ENCODE data around the gene FERMT3. TPM values are rescaled to one million over a fixed set of nuclear protein-coding genes. Genes with fewer than 3 reads are reported as not detected.
A peak's percentile ranks its signal among the peaks of the same experiment; 100 is the strongest.

The FERMT3 gene
- total RNA-seq, 1 experiment from 2014 or later: 4.3 TPM

DNA sequence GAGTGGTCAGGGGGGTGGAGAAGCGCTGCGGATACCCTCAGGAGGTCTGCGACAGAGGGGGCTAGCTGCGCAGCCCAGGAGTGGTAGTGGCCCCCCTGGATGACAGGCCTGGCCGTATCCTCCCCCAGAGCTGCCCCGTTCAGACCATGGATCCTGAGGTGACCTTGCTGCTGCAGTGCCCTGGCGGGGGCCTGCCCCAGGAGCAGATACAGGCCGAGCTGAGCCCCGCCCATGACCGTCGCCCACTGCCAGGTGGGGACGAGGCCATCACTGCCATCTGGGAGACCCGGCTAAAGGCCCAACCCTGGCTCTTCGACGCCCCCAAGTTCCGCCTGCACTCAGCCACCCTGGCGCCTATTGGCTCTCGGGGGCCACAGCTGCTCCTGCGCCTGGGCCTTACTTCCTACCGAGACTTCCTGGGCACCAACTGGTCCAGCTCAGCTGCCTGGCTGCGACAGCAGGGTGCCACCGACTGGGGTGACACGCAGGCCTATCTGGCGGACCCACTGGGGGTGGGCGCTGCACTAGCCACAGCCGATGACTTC lies 20.1 kb downstream of the FERMT3 start:
- Histone ChIP-seq H3K9me3 (no peaks in the 10 kb centered on the region), H3K27me3 (replicated peaks; ENCODE audit: control insufficient read depth, insufficient read depth, low read length) (no peaks in the 10 kb centered on the region), H3K4me1 (peaks cover 29% of the 10 kb centered on the region), H3K4me3 (ENCODE audit: low read depth, low read length) (peak overlapping the region; percentile 99), H3K36me3 (ENCODE audit: control insufficient read depth, insufficient read depth, low read length) (no peaks in the 10 kb centered on the region)
- H3K9me3 Mint-ChIP-seq (ENCODE audit: unreplicated experiment): no peaks in the 10 kb centered on the region
- peak overlapping the region; percentile 81 for H3K4me3 Mint-ChIP-seq (ENCODE audit: unreplicated experiment)
- DNase-seq: peak; percentile 42 to 48
- H3K27ac Mint-ChIP-seq (ENCODE audit: unreplicated experiment): peak overlapping the region; percentile 39
- intact Hi-C loops (cut with micrococcal nuclease; ENCODE audit: unreplicated experiment): no loop called here
- H3K4me1 Mint-ChIP-seq (ENCODE audit: low read depth, unreplicated experiment): no peaks in the 10 kb centered on the region
- POLR2A ChIA-PET: interaction anchor here (1.0 to 1.3 kb wide), 3 partner anchors 15 to 78 kb away, joined by 4 to 11 read pairs (median 7); partner anchors contain the start of genes FKBP2 and STIP1
- no peaks in the 10 kb centered on the region for H3K27me3 Mint-ChIP-seq (ENCODE audit: insufficient read depth, unreplicated experiment)
- H3K36me3 Mint-ChIP-seq (ENCODE audit: insufficient read depth, unreplicated experiment): peaks cover 23% of the 10 kb centered on the region
- TSS peak; percentile 50 for BruUV-seq (replicated peaks)
- TF ChIP-seq CTCF (IDR thresholded peaks at IDR 0.05; ENCODE audit: insufficient read depth in 1 of 2, low read depth in 1 of 2, low read length in 1 of 2, severe bottlenecking in 1 of 2, unreplicated experiment in 1 of 2): no peak
- CTCF ChIA-PET: interaction anchor here (0.6 to 1.5 kb wide), 5 partner anchors 22 to 365 kb away, joined by 3 to 7 read pairs (median 5); partner anchors contain the start of gene ESRRA

GRCh38 chr11:64227405-64227956 lies 21.0 kb downstream of the FERMT3 start:
- H3K27me3 Mint-ChIP-seq (ENCODE audit: insufficient read depth, unreplicated experiment): no peaks in the 10 kb centered on the region
- peaks cover 23% of the 10 kb centered on the region for H3K36me3 Mint-ChIP-seq (ENCODE audit: insufficient read depth, unreplicated experiment)
- Histone ChIP-seq H3K4me1 (peaks cover 29% of the 10 kb centered on the region), H3K27me3 (replicated peaks; ENCODE audit: control insufficient read depth, insufficient read depth, low read length) (no peaks in the 10 kb centered on the region), H3K9me3 (no peaks in the 10 kb centered on the region), H3K36me3 (ENCODE audit: control insufficient read depth, insufficient read depth, low read length) (peaks cover 2% of the 10 kb centered on the region; the same call in 1 of the 2 replicates), H3K4me3 (ENCODE audit: low read depth, low read length) (no peak overlapping the region)
- DNase-seq: no peak
- BruUV-seq (replicated peaks): no TSS peak
- peak overlapping the region; percentile 81 for H3K4me3 Mint-ChIP-seq (ENCODE audit: unreplicated experiment)
- ChIA-PET CTCF (interaction anchor here (1.3 kb wide), 1 partner anchor 77 kb away, joined by 7 read pairs; the partner anchor contains the start of gene ESRRA), POLR2A (interaction anchor here (0.5 to 0.6 kb wide), 2 partner anchors 20 to 183 kb away, joined by 6 read pairs; no protein-coding TSS in a partner anchor)
- H3K9me3 Mint-ChIP-seq (ENCODE audit: unreplicated experiment): no peaks in the 10 kb centered on the region
- no peaks in the 10 kb centered on the region for H3K4me1 Mint-ChIP-seq (ENCODE audit: low read depth, unreplicated experiment)
- TF ChIP-seq CTCF (IDR thresholded peaks at IDR 0.05; ENCODE audit: insufficient read depth in 1 of 2, low read depth in 1 of 2, low read length in 1 of 2, severe bottlenecking in 1 of 2, unreplicated experiment in 1 of 2): no peak
- H3K27ac Mint-ChIP-seq (ENCODE audit: unreplicated experiment): no peak overlapping the region
- intact Hi-C loops (cut with micrococcal nuclease; ENCODE audit: unreplicated experiment): no loop called here

- Histone ChIP-seq H3K4me1 (peaks cover 36% of the 10 kb centered on the region), H3K27me3 (replicated peaks; ENCODE audit: control insufficient read depth, insufficient read depth, low read length) (no peaks in the 10 kb centered on the region), H3K4me3 (ENCODE audit: low read depth, low read length) (peak overlapping the region; percentile 81), H3K9me3 (no peaks in the 10 kb centered on the region), H3K36me3 (ENCODE audit: control insufficient read depth, insufficient read depth, low read length) (peaks cover 2% of the 10 kb centered on the region; the same call in 1 of the 2 replicates)
- no peaks in the 10 kb centered on the region for H3K9me3 Mint-ChIP-seq (ENCODE audit: unreplicated experiment)
- no peak for TF ChIP-seq CTCF (IDR thresholded peaks at IDR 0.05; ENCODE audit: insufficient read depth in 1 of 2, low read depth in 1 of 2, low read length in 1 of 2, severe bottlenecking in 1 of 2, unreplicated experiment in 1 of 2)
- no peaks in the 10 kb centered on the region for H3K4me1 Mint-ChIP-seq (ENCODE audit: low read depth, unreplicated experiment)
- H3K4me3 Mint-ChIP-seq (ENCODE audit: unreplicated experiment): peak overlapping the region; percentile 83
- H3K27ac Mint-ChIP-seq (ENCODE audit: unreplicated experiment): no peak overlapping the region
- H3K36me3 Mint-ChIP-seq (ENCODE audit: insufficient read depth, unreplicated experiment): peaks cover 24% of the 10 kb centered on the region
- POLR2A ChIA-PET: interaction anchor here (1.0 kb wide), 1 partner anchor 16 kb away, joined by 4 read pairs; no protein-coding TSS in a partner anchor
- intact Hi-C loops (cut with micrococcal nuclease; ENCODE audit: unreplicated experiment): no loop called here
- no TSS peak for BruUV-seq (replicated peaks)
- DNase-seq: no peak
- CTCF ChIA-PET: interaction anchor here (0.5 kb wide), 1 partner anchor 16 kb away, joined by 7 read pairs; no protein-coding TSS in a partner anchor
- no peaks in the 10 kb centered on the region for H3K27me3 Mint-ChIP-seq (ENCODE audit: insufficient read depth, unreplicated experiment)
Observed at GRCh38 chr11:64229090-64229743, 22.7 kb downstream of the FERMT3 start.
